Esophagus muscularis mucosa (tissue), 4 donors: ENCODE measurements around the gene ADAMTSL1.

Source experiments
- CTCF ChIP-seq, 3 experiments: fragments of 200-600 bp in 2 of 3; fragments of 450-650 bp in 1 of 3; sonication (generic) in 2 of 3; IDR thresholded peaks; one replicate each; pipeline ENCODE4 v1.5.1; 2017 to 2019; ENCODE audit warnings: antibody characterized with exemption in 3 of 3, mild to moderate bottlenecking in 2 of 3, moderate library complexity in 1 of 3
- EP300 ChIP-seq: sonication (generic); formaldehyde crosslinking; IDR thresholded peaks from one replicate; pipeline ENCODE4 v1.6.1; 2017; ENCODE audit warnings: antibody characterized with exemption
- POLR2A ChIP-seq: fragments of 450-650 bp; IDR thresholded peaks from one replicate; pipeline ENCODE4 v1.6.1; 2017; ENCODE audit warnings: antibody characterized with exemption, moderate library complexity, mild to moderate bottlenecking, low read depth
- POLR2AphosphoS5 ChIP-seq, 2 donors: sonication (generic); formaldehyde crosslinking; IDR thresholded peaks; one replicate each; pipeline ENCODE4 v1.6.1; 2017; ENCODE audit warnings: antibody characterized with exemption in 2 of 2

GRCh38 chr9:18923671-18924430, 449.9 kb downstream of the ADAMTSL1 start:
- TF ChIP-seq CTCF (IDR thresholded peaks at IDR 0.05), result no peak
- TF ChIP-seq POLR2A, result no peak
- TF ChIP-seq POLR2AphosphoS5 (IDR thresholded peaks at IDR 0.05), result no peak
- no peak for TF ChIP-seq EP300
